ENCODE results near the gene DPP10.
A peak's percentile ranks its signal among the peaks of the same experiment; 100 is the strongest.

DPP10 gene

DNA sequence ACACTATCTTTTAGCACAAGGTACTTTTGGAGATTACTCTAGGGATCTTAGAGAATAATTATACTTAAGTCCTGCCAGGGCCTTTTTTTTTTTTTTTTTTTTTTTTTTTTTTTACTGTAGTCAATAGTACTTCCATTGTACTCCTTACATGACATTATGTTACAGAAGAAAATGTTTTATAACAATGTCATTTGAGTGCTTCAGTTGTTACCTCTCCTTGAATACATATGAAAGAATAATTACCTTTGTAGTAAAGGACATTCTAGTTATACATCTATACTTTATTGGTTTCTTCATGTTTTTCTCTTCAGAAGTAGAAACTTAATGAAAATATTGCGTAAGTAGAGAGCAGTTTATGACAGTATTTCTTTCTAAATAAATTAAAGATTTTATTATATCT, 834.9 kb downstream of the DPP10 start:
- H2BK5ac ChIP-seq (ENCODE audit: low read length) = no peak overlapping the region
- no peaks in the 10 kb centered on the region for H3K27me3 ChIP-seq (ENCODE audit: insufficient read depth, low read length, poor library complexity)
- no peak overlapping the region for H3K9ac ChIP-seq (ENCODE audit: low read length)
- H3K4me3 ChIP-seq (ENCODE audit: low read length) = no peak overlapping the region
- no peaks in the 10 kb centered on the region for H3K36me3 ChIP-seq (ENCODE audit: control insufficient read depth, insufficient read depth, low read length)
- H3K4ac ChIP-seq (ENCODE audit: low read depth, low read length) = no peak overlapping the region
- H2BK120ac ChIP-seq (ENCODE audit: low read depth, low read length) = no peak overlapping the region
- DNase-seq = no peak
- H3K23ac ChIP-seq (ENCODE audit: low read length) = no peak overlapping the region
- H3K79me2 ChIP-seq (ENCODE audit: control insufficient read depth, insufficient read depth, low read length) = no peaks in the 10 kb centered on the region
- no peak overlapping the region for H4K8ac ChIP-seq (ENCODE audit: low read depth, low read length)
- no peaks in the 10 kb centered on the region for H3K4me1 ChIP-seq (ENCODE audit: control insufficient read depth, low read depth, low read length)
- H3K79me1 ChIP-seq (ENCODE audit: low read length) = no peaks in the 10 kb centered on the region
- H3K56ac ChIP-seq (ENCODE audit: low read length) = no peak overlapping the region
- no peak overlapping the region for H3K27ac ChIP-seq (ENCODE audit: low read depth, low read length)
- no peak overlapping the region for H4K5ac ChIP-seq (ENCODE audit: low read length)
- H3K4me2 ChIP-seq (ENCODE audit: low read length) = no peak overlapping the region
- no peak overlapping the region for H2AK5ac ChIP-seq (ENCODE audit: low read length)
- H2BK15ac ChIP-seq (replicated peaks; ENCODE audit: low read depth) = no peak overlapping the region
- whole genome bisulfite sequencing (ENCODE audit: extremely low coverage, insufficient coverage, low lambda C conversion rate) = no CpG with 5 or more reads among the region's 1 CpG
- no peak overlapping the region for H3K18ac ChIP-seq (ENCODE audit: low read length)

DNA sequence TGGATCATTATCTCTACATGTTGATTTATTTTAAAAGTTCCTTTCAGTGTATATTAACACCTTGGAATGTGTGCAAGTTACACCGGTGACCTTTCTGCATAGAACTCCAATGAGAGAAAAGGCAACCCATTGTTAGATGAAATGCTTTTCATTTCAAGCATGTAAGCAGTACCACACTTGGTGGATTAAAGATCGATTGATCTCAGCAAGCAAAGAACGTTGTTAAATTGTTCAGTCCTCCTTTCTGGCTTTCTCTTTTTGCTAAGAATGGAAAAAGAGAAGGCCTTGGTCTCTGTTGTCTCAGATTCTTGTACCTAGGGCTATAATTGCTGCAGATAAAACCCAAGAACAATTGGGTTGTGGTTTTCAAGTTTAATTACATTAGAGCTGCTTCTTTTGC, 843.0 kb downstream of the DPP10 start:
- no peak overlapping the region for H3K4ac ChIP-seq (ENCODE audit: low read depth, low read length)
- no peak overlapping the region for H3K23ac ChIP-seq (ENCODE audit: low read length)
- H3K4me3 ChIP-seq (ENCODE audit: low read length) = no peak overlapping the region
- H4K5ac ChIP-seq (ENCODE audit: low read length) = no peak overlapping the region
- H2BK5ac ChIP-seq (ENCODE audit: low read length) = no peak overlapping the region
- no CpG with 5 or more reads among the region's 3 CpGs for WGBS (ENCODE audit: extremely low coverage, insufficient coverage, low lambda C conversion rate)
- no peaks in the 10 kb centered on the region for H3K27me3 ChIP-seq (ENCODE audit: insufficient read depth, low read length, poor library complexity)
- H4K8ac ChIP-seq (ENCODE audit: low read depth, low read length) = no peak overlapping the region
- H3K4me2 ChIP-seq (ENCODE audit: low read length) = no peak overlapping the region
- peaks cover 6% of the 10 kb centered on the region for H3K4me1 ChIP-seq (ENCODE audit: control insufficient read depth, low read depth, low read length)
- H3K27ac ChIP-seq (ENCODE audit: low read depth, low read length) = no peak overlapping the region
- H3K9ac ChIP-seq (ENCODE audit: low read length) = no peak overlapping the region
- no peak overlapping the region for H3K56ac ChIP-seq (ENCODE audit: low read length)
- no peak overlapping the region for H2BK15ac ChIP-seq (replicated peaks; ENCODE audit: low read depth)
- no peak overlapping the region for H2BK120ac ChIP-seq (ENCODE audit: low read depth, low read length)
- H3K79me2 ChIP-seq (ENCODE audit: control insufficient read depth, insufficient read depth, low read length) = no peaks in the 10 kb centered on the region
- no peaks in the 10 kb centered on the region for H3K36me3 ChIP-seq (ENCODE audit: control insufficient read depth, insufficient read depth, low read length)
- H3K18ac ChIP-seq (ENCODE audit: low read length) = no peak overlapping the region
- peak; percentile 11 for DNase-seq
- H2AK5ac ChIP-seq (ENCODE audit: low read length) = no peak overlapping the region
- H3K79me1 ChIP-seq (ENCODE audit: low read length) = no peaks in the 10 kb centered on the region

DNA sequence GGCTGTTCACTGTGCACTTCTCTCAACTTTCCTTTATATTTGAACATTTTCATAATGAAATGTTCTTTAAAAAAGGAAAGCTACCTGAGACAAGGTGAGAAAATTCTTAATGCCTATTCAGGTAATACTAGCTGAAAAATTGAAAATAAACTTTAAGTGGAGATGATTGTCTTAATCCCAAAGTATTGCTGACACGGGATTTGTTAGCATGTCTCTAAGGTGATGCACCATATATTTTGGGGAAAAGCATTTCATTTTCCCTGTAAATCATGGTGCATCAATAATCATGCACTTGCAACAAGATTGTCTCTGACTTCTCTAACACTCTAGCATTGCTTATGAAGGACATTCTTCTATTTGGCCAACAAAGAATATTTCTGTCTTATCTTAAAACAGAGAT, 848.0 kb downstream of the DPP10 start:
- no peak overlapping the region for H2AK5ac ChIP-seq (ENCODE audit: low read length)

DNA sequence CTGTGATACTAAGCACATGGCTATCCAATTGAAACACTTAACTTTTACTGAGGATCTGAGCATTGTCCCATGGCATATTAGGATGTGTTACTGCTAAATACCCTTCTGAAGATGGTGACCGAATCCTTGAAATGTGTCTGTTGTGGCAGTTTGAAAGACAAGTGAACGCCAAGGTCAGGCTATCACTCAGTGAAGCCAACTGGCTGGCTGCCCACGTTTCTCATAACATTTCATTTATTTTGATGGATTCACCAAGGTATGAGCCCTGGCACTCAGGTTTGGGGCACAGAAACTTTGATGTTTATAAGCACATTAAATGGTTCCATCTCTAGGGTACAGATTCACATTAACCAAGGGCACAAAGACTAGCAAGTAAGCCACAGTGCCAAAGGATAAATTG, 850.3 kb downstream of the DPP10 start:
- H2BK120ac ChIP-seq (ENCODE audit: low read depth, low read length) = no peak overlapping the region
- WGBS (ENCODE audit: extremely low coverage, insufficient coverage, low lambda C conversion rate) = no CpG with 5 or more reads among the region's 3 CpGs
- H3K18ac ChIP-seq (ENCODE audit: low read length) = no peak overlapping the region
- H3K4me3 ChIP-seq (ENCODE audit: low read length) = no peak overlapping the region
- H4K5ac ChIP-seq (ENCODE audit: low read length) = no peak overlapping the region
- H3K56ac ChIP-seq (ENCODE audit: low read length) = no peak overlapping the region
- no peak overlapping the region for H3K27ac ChIP-seq (ENCODE audit: low read depth, low read length)
- no peaks in the 10 kb centered on the region for H3K4me1 ChIP-seq (ENCODE audit: control insufficient read depth, low read depth, low read length)
- H2AK5ac ChIP-seq (ENCODE audit: low read length) = no peak overlapping the region
- H4K8ac ChIP-seq (ENCODE audit: low read depth, low read length) = no peak overlapping the region
- no peak overlapping the region for H2BK15ac ChIP-seq (replicated peaks; ENCODE audit: low read depth)
- no peak overlapping the region for H3K4me2 ChIP-seq (ENCODE audit: low read length)
- H3K79me1 ChIP-seq (ENCODE audit: low read length) = no peaks in the 10 kb centered on the region
- H3K9ac ChIP-seq (ENCODE audit: low read length) = no peak overlapping the region
- no peaks in the 10 kb centered on the region for H3K79me2 ChIP-seq (ENCODE audit: control insufficient read depth, insufficient read depth, low read length)
- no peak for DNase-seq
- H3K27me3 ChIP-seq (ENCODE audit: insufficient read depth, low read length, poor library complexity) = no peaks in the 10 kb centered on the region
- H2BK5ac ChIP-seq (ENCODE audit: low read length) = no peak overlapping the region
- no peak overlapping the region for H3K23ac ChIP-seq (ENCODE audit: low read length)
- H3K4ac ChIP-seq (ENCODE audit: low read depth, low read length) = no peak overlapping the region
- H3K36me3 ChIP-seq (ENCODE audit: control insufficient read depth, insufficient read depth, low read length) = no peaks in the 10 kb centered on the region

More for the DNA sequence above, 848.0 kb downstream of the DPP10 start:
- H3K36me3 ChIP-seq (ENCODE audit: control insufficient read depth, insufficient read depth, low read length) = no peaks in the 10 kb centered on the region
- H3K56ac ChIP-seq (ENCODE audit: low read length) = no peak overlapping the region
- H3K79me1 ChIP-seq (ENCODE audit: low read length) = no peaks in the 10 kb centered on the region
- H3K27ac ChIP-seq (ENCODE audit: low read depth, low read length) = no peak overlapping the region
- H2BK120ac ChIP-seq (ENCODE audit: low read depth, low read length) = no peak overlapping the region
- no peak for DNase-seq
- WGBS (ENCODE audit: extremely low coverage, insufficient coverage, low lambda C conversion rate) = no CpG with 5 or more reads among the region's 1 CpG
- H3K18ac ChIP-seq (ENCODE audit: low read length) = no peak overlapping the region
- H4K8ac ChIP-seq (ENCODE audit: low read depth, low read length) = no peak overlapping the region
- H2BK15ac ChIP-seq (replicated peaks; ENCODE audit: low read depth) = no peak overlapping the region
- no peaks in the 10 kb centered on the region for H3K27me3 ChIP-seq (ENCODE audit: insufficient read depth, low read length, poor library complexity)
- no peak overlapping the region for H3K4ac ChIP-seq (ENCODE audit: low read depth, low read length)
- peaks cover 1% of the 10 kb centered on the region for H3K4me1 ChIP-seq (ENCODE audit: control insufficient read depth, low read depth, low read length)
- no peak overlapping the region for H3K23ac ChIP-seq (ENCODE audit: low read length)
- H4K5ac ChIP-seq (ENCODE audit: low read length) = no peak overlapping the region
- H3K4me2 ChIP-seq (ENCODE audit: low read length) = no peak overlapping the region
- H3K4me3 ChIP-seq (ENCODE audit: low read length) = no peak overlapping the region
- no peak overlapping the region for H3K9ac ChIP-seq (ENCODE audit: low read length)
- H3K79me2 ChIP-seq (ENCODE audit: control insufficient read depth, insufficient read depth, low read length) = no peaks in the 10 kb centered on the region
- no peak overlapping the region for H2BK5ac ChIP-seq (ENCODE audit: low read length)

DNA sequence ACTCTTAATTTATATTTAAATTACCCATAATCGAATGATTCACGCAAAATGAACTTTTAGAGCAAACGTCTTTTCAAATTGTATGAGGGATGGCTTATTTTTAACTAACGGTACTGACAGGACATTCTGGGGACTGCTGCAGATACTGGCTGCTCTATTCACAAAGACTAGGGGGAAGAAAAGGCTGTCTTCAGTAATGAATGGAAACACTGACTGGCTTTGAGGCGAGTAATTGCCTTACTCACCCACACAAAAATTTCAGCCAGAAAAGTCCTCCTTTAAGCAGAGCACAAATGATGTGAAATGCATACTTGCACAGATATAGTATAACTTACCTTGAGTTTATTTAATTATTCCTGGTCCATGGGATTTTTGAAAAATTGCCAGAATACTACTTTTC, 852.6 kb downstream of the DPP10 start:
- no peak overlapping the region for H2AK5ac ChIP-seq (ENCODE audit: low read length)
- H3K23ac ChIP-seq (ENCODE audit: low read length) = no peak overlapping the region
- no peak overlapping the region for H4K8ac ChIP-seq (ENCODE audit: low read depth, low read length)
- no peak overlapping the region for H2BK120ac ChIP-seq (ENCODE audit: low read depth, low read length)
- DNase-seq = peak; percentile 40
- H3K18ac ChIP-seq (ENCODE audit: low read length) = no peak overlapping the region
- H3K27me3 ChIP-seq (ENCODE audit: insufficient read depth, low read length, poor library complexity) = no peaks in the 10 kb centered on the region
- H3K79me1 ChIP-seq (ENCODE audit: low read length) = no peaks in the 10 kb centered on the region
- H3K4me1 ChIP-seq (ENCODE audit: control insufficient read depth, low read depth, low read length) = no peaks in the 10 kb centered on the region
- H3K36me3 ChIP-seq (ENCODE audit: control insufficient read depth, insufficient read depth, low read length) = no peaks in the 10 kb centered on the region
- H3K27ac ChIP-seq (ENCODE audit: low read depth, low read length) = no peak overlapping the region
- no peaks in the 10 kb centered on the region for H3K79me2 ChIP-seq (ENCODE audit: control insufficient read depth, insufficient read depth, low read length)
- H4K5ac ChIP-seq (ENCODE audit: low read length) = no peak overlapping the region
- no peak overlapping the region for H2BK15ac ChIP-seq (replicated peaks; ENCODE audit: low read depth)
- no peak overlapping the region for H3K4ac ChIP-seq (ENCODE audit: low read depth, low read length)
- H3K4me2 ChIP-seq (ENCODE audit: low read length) = no peak overlapping the region
- WGBS (ENCODE audit: extremely low coverage, insufficient coverage, low lambda C conversion rate) = no CpG with 5 or more reads among the region's 5 CpGs
- no peak overlapping the region for H2BK5ac ChIP-seq (ENCODE audit: low read length)
- H3K9ac ChIP-seq (ENCODE audit: low read length) = no peak overlapping the region
- no peak overlapping the region for H3K56ac ChIP-seq (ENCODE audit: low read length)
- no peak overlapping the region for H3K4me3 ChIP-seq (ENCODE audit: low read length)

DNA sequence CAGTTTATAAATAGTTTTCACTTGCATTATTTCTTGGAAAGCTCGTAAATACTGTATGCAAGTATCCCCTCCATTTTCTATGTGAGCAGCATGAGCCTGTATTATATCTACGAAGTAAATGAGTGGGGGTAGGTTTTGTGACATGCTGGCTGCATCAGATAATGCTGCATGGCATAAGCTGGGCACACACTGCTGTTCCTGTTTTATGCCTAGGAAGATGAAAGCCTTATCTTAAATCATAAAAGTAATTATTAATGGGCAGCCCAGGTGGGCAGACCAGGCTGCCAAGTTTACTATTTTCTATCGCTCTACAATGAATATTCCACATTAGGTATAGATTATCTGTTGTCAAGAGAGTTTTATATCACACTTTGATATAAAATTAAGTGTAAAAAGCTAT, 854.6 kb downstream of the DPP10 start:
- Histone ChIP-seq H3K27ac (ENCODE audit: low read depth, low read length) (no peak overlapping the region), H3K56ac (ENCODE audit: low read length) (no peak overlapping the region), H3K79me2 (ENCODE audit: control insufficient read depth, insufficient read depth, low read length) (no peaks in the 10 kb centered on the region), H3K36me3 (ENCODE audit: control insufficient read depth, insufficient read depth, low read length) (no peaks in the 10 kb centered on the region), H3K27me3 (ENCODE audit: insufficient read depth, low read length, poor library complexity) (no peaks in the 10 kb centered on the region), H3K4me2 (ENCODE audit: low read length) (no peak overlapping the region), H2BK15ac (replicated peaks; ENCODE audit: low read depth) (no peak overlapping the region), H2BK120ac (ENCODE audit: low read depth, low read length) (no peak overlapping the region), H3K23ac (ENCODE audit: low read length) (no peak overlapping the region), H4K5ac (ENCODE audit: low read length) (no peak overlapping the region), H3K4me3 (ENCODE audit: low read length) (no peak overlapping the region), H3K18ac (ENCODE audit: low read length) (no peak overlapping the region), H3K4me1 (ENCODE audit: control insufficient read depth, low read depth, low read length) (no peaks in the 10 kb centered on the region), H3K4ac (ENCODE audit: low read depth, low read length) (no peak overlapping the region), H3K9ac (ENCODE audit: low read length) (no peak overlapping the region), H4K8ac (ENCODE audit: low read depth, low read length) (no peak overlapping the region), H3K79me1 (ENCODE audit: low read length) (no peaks in the 10 kb centered on the region), H2AK5ac (ENCODE audit: low read length) (no peak overlapping the region), H2BK5ac (ENCODE audit: low read length) (no peak overlapping the region)
- DNase-seq = no peak
- no CpG with 5 or more reads among the region's 3 CpGs for WGBS (ENCODE audit: extremely low coverage, insufficient coverage, low lambda C conversion rate)

Data from mesendoderm (in vitro differentiated cells).